ENCODE data around the gene ZFP1.
"Not testable (repeated sequence)": the region's sequence is repeated elsewhere in the genome, so short reads cannot be mapped to it uniquely, and the experiment has no call there.

The ZFP1 gene

GRCh38 chr16:75204410-75204758 is 56.1 kb downstream of the ZFP1 start:
- no peak for DNase-seq (ENCODE audit: low spot score)

DNA sequence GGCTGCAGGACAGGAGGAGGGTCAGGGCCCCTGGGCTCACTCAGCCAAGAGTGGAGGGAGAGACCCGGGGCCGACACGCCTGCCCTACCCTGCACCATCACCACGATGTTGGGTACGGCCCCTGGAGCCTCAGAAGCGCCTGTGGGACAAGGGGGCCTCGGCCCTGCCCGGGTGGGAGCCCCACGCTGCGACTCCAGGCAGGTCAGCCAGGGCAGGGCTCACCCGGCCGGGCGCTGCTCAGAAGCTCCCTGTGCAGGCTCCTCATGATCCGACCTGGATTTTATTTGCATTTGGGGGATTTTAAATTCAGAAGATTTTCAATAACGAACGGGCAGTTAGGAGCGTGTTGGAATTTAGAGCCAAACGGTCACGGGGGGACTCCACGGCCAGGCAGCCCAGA is 56.6 kb downstream of the ZFP1 start:
- not testable (repeated sequence) for DNase-seq (ENCODE audit: low spot score)

DNA sequence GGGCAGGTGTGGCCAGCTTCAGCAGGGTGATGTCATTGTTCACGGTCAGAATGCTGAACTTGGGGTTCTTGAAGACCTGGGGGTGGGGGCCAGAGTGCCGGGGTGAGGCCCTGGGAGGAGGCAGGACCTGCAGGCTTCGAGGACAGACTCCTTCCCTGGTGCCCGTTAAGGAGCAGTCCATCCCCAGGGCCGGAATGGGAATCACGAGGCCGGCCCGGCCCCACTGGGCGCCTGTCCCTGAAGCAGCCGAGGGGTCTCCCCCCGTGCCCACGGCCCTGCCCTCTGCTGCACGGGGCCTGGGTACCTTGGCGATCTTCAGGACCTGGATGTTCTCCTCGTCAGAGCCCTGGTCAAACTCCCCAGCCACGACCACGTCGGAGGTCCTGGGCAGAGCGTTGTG is 57.1 kb downstream of the ZFP1 start:
- not testable (repeated sequence) for DNase-seq (ENCODE audit: low spot score)

DNA sequence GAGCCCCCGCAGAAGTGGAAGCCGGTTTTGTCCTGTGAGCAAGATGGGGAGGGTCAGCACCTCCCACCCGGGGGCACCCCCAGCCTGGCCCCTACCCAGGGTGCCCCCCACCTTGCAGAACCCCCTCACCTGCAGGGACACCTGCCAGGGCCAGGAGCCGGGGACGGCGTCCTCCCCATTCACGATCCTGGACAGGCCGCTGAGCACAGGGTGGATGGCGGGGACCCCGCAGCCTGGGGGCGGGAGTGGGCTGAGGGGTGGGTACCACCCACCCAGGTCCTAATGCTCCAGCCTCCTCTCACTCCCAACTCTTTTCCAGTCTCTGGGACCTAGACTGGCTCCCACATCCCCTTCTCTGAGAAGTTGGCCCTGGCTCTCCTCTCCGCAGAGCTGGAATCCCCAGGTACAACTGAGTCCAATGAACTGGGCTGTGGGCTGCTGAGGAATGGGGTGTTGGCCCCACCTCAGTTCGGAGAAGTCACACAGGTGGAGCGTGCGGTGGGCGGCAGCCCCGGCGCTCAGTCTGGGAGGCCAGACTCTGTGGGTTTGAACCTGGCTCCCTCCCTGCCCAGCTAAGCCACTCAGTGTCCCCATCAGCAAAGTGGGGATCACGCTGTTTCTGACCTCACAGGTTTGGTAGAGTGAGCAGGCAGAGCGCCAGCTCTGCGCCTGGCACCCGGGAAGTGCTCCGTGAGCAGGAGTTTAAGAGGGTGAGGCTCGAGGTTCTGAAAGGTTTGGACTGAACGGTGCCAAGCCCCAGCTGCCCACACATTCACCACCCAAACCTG is 57.8 kb downstream of the ZFP1 start:
- DNase-seq (ENCODE audit: low spot score): not testable (repeated sequence)

- no peak for DNase-seq (ENCODE audit: low spot score)
Measured at GRCh38 chr16:75206749-75207451, 58.6 kb downstream of the ZFP1 start, which contains the start of gene CTRB2. Gene CTRB2, minus strand, starts transcription at chr16:75207161. Its CDS starts 20 bp downstream, at chr16:75207141.

GRCh38 chr16:75207831-75208230 is 59.5 kb downstream of the ZFP1 start:
- no peak for DNase-seq (ENCODE audit: low spot score)

DNA sequence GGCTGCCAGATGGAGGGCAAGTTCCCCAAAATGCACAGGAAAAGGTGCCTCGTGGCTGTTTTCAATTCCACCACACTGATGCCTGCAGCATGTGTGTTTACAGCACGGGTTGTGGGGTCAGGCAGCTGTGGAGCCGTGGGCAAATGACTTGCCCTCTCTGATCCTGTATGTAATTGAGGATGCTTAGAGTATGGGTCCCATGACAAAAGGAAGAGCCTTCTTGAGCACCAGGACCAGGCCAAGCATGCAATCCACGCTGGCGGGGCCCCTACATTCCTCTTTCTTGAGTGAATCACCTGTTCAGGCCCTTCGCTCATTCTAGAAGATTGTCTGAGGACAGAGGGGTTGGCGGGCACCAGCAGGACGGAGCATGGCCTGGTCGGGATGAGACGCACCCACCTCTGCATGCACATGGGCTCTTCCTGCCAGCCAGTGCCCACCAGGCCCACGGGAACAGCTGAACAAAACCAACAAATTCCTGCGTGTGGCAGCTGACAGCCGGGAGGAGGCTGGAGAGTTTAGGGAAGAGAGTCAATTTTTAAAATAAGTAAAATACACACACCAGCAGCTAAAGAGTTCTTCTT is 60.0 kb downstream of the ZFP1 start:
- DNase-seq (ENCODE audit: low spot score): no peak

DNA sequence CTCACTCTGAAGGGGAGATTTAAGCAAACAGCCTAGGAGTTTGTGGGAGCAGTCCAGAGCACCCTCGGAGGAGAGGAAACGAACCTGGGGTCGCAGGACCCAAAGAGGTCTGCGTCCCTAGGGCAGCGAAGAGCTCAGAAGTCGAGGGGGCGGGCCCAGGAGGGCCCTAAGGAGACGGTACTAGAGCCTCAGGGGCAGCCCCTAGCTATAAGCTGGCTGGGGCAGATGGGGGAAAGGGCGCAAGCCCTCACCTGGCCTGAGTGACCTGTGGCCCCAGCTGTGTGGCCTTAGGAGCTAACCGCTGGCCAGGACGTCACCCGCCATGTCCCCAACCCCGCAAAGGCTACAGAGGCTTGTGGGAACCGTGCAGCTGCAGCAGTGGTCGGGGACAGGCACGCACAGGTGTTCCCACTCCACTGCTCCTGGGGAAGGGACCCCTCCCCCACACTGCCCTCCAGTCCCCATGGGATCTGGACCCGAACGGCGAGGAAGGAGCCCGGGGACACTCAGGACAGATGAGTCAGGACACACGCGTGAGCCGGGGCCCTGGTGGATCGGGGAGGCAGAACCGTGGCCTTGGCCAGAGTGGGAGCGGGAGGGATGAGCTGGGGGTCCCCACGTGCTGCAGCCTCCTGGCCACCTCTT is 60.7 kb downstream of the ZFP1 start:
- no peak for DNase-seq (ENCODE audit: low spot score)

- not testable (repeated sequence) for DNase-seq (ENCODE audit: low spot score)
Measured at GRCh38 chr16:75209514-75209913, 61.2 kb downstream of the ZFP1 start.

GRCh38 chr16:75209944-75210343 is 61.6 kb downstream of the ZFP1 start:
- no peak for DNase-seq (ENCODE audit: low spot score)

DNA sequence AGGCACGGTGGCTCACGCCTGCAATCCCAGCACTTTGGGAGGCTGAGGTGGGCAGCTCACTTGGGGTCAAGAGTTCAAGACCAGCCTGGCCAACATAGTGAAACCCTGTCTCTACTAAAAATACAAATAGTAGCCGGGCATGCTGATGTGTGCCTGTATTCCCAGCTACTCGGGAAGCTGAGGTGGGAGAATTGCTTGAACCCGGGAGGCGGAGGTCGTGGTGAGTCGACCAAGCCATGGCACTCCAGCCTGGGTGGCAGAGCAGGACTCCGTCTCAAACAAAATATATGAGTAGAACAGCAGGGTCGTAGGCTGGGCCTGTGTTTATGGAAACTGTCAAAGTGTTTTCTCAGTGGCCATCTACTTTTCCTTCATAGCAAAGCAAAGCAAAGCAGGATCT is 63.0 kb downstream of the ZFP1 start:
- DNase-seq (ENCODE audit: low spot score): not testable (repeated sequence)

DNA sequence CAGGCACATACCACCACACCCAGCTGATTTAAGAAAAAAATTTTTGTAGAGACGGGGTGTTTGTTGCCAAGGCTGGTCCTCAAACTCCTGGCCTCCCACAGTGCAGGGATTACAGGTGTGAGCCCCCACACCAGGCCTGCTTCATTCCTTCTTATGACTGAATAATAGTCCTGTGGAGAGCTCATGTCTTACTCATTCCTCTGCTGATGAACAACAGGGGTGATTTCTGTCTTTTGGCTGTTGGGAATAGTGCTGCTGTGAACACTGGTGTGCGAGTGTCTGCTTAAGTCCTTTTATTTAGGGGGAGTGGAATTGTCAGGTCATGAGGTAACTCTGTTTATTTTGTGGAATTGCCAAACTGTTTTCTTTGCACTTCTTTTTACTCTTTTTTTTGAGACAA is 67.8 kb downstream of the ZFP1 start:
- DNase-seq (ENCODE audit: low spot score): no peak

DNA sequence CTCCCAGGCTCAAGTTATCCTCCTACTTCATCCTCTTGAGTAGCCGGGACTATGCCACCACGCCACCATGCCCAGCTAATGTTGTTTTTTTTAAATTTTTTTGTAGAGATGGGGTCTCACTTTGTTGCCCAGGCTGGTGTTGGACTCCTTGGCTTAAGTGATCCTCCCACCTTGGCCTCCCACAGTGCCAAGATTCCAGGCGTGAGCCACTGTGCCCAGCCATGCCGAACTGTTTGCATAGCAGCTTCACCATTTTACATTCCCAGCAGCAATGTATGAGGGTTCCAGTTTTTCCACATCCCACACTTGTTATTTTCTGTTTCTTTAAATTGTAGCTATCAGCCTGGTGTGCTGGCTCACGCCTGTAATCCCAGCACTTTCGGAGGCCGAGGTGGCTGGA is 68.3 kb downstream of the ZFP1 start:
- no peak for DNase-seq (ENCODE audit: low spot score)

DNA sequence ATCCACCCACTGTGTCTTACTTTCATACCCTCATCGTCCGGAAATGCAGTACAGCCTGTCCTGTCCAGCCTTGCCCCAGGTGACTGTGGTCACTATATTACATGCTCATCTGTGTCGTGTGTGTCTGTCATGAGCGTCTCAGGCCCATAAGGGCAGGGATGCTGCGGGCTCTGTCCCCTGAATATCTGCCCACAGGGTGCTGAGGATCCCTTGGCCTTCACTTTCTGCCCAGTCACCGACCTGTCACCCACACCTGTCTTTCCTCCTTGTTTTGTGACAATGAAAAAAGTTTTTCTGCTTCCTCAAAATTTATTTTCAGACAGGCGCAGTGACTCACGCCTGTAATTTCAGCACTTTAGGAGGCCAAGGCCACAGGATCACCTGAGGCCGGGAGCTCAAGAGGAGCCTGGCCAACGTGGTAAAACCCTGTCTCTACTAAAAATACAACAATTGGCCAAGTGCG is 69.1 kb downstream of the ZFP1 start:
- no peak for DNase-seq (ENCODE audit: low spot score)

DNA sequence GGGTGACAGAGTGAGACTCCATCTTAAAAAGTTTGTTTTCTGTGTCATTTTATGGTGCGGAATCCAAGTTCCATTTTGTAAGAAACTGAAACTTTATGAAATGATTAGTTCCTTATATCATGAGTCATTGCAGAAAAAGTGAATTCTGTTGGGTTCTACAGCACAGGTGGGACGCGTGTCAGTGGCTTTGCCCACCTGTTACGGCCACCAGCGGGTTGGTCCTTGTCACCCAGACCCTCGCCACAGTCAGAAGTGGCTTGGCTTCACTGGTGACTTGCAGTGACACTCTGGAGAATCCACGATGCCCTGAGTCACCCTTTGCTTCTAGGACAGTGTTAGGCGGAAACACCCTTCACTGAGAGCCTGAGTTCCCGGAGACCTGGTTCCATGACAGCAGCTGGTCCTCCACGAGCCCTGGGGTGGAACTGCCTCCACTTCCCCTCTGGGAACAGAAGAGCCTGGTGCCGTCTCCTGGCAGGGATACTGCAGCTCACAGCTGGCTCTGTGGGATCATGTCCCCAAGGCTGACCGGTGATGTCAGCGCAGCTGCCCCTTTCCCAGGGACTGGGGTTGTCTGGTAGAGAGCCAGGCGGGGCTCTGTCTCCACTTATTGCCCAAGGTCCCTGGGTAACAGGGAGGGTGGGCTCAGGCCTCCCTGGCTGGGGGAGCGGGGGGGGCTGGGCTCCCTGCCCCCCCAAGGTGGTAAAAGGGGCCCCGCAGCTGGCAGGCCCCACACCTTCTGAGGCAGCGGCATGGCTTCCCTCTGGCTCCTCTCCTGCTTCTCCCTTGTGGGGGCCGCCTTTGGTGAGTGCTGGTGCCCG is 70.1 kb downstream of the ZFP1 start, which contains the start of gene CTRB1:
TSS of gene CTRB1 (plus strand) at position 733 of the 821 bp plus-strand sequence. CDS start at position 753, 20 bp downstream.
- peak; percentile 65 for DNase-seq (ENCODE audit: low spot score)

GRCh38 chr16:75219088-75219487 is 70.8 kb downstream of the ZFP1 start:
- DNase-seq (ENCODE audit: low spot score): no peak

DNA sequence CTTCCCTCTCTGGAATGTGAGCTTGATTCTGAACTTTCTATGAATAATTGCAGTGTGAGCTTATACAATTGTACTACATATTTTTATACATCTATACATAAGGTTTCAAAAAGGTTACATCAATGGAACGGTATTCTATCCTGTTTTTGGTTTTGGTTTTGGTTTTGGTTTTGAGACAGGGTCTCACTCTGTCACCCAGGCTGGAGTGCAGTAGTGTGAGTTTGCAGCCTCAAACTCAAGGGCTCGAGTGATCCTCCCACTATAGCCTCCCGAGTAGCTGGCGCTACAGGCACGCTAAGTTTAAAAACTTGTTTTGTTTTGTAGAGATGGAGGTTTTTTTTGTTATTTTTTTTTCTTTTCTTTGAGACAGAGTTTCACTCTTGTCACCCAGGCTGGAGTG is 71.5 kb downstream of the ZFP1 start:
- no peak for DNase-seq (ENCODE audit: low spot score)

Measured in Ammon's horn (tissue), 1 donor.